Adrenal gland (tissue), 12 donors: ENCODE measurements around the gene C1orf105. TPM values are rescaled to one million over a fixed set of nuclear protein-coding genes. Genes with fewer than 3 reads are reported as not detected.
A peak's percentile ranks its signal among the peaks of the same experiment; 100 is the strongest.

Experiments used
- DNase-seq, 7 donors: peaks; one replicate each; pipeline ENCODE4 v3.0.0-alpha.2; 2019 to 2020
- H3K27ac ChIP-seq, 5 donors: fragments of 200-600 bp; sonication (generic) in 4 of 5; 1 replicate in 3 of 5; 2 replicates in 2 of 5; pipeline versions ENCODE4 v1.5.1 to v1.8.0; 2016 to 2020; ENCODE audit warnings: mild to moderate bottlenecking in 1 of 5
- H3K27me3 ChIP-seq: fragments of 200-600 bp; 2 replicates; pipeline ENCODE4 v1.8.0; 2021
- H3K36me3 ChIP-seq, 2 donors: fragments of 200-600 bp; replicated peaks in 1 of 2; 1 replicate in 1 of 2; 2 replicates in 1 of 2; pipeline versions ENCODE4 v1.5.1 to v1.8.0; 2018 to 2022
- H3K4me1 ChIP-seq, 2 donors: fragments of 200-600 bp; replicated peaks in 1 of 2; 1 replicate in 1 of 2; 2 replicates in 1 of 2; pipeline versions ENCODE4 v1.5.1 to v1.8.0; 2018 to 2021
- H3K4me3 ChIP-seq, 4 donors: fragments of 200-600 bp; sonication (generic) in 3 of 4; one replicate each; pipeline ENCODE4 v1.5.1; 2016 to 2018
- H3K9me3 ChIP-seq, 3 donors: fragments of 200-600 bp; sonication (generic) in 1 of 3; replicated peaks in 1 of 3; 1 replicate in 2 of 3; 2 replicates in 1 of 3; pipeline versions ENCODE4 v1.5.1 to v1.8.0; 2016 to 2021
- POLR2A ChIP-seq, 2 donors: fragments of 450-650 bp; IDR thresholded peaks; one replicate each; pipeline ENCODE4 v1.6.1; 2017; ENCODE audit warnings: antibody characterized with exemption in 2 of 2, mild to moderate bottlenecking in 2 of 2, moderate library complexity in 1 of 2
- WGBS, 4 donors: extraction: QIAGEN DNeasy Blood & Tissue Kit in 2 of 4; methylation state at CpG; one replicate each; pipeline versions ENCODE4 v1.1.5 to v1.1.7; 2013 to 2017; 5-methylcytosine and 5-hydroxymethylcytosine counted together
- intact Hi-C, 2 donors: fragments of 100-400 bp; cut with DNase I; formaldehyde crosslinking; loops; one replicate each; pipeline versions ENCODE4 v1.14.1 to v1.15.0; 2022 to 2023
- polyA plus RNA-seq, 3 donors: library from polyadenylated mRNA; stranded (reverse); fragments of 200-250 nt in 2 of 3; fragments of 350-450 nt in 1 of 3; fragmentation: Illumina TruSeq in 1 of 3; extraction: RNeasy Lipid Tissue Mini Kit (QIAGEN cat#74804) in 1 of 3; gene quantifications; one replicate each; pipeline ENCODE4 v1.2.3, GENCODE V29; 2013 to 2014
- total RNA-seq, 9 donors: library from RNA; depleted of rRNA in 4 of 9; stranded (reverse); fragments of >200 nt in 4 of 9; fragments of 120-200 nt in 1 of 9; fragmentation: NEBNext Ultra II Directional in 1 of 9; extraction: Animal tissue kit (Norgen Biotek cat#: 25700) in 1 of 9; gene quantifications; one replicate each; pipeline versions ENCODE4 v1.1.0 to v1.2.4, GENCODE V29; 2013 to 2023
- TF ChIP-seq, protein P1 (sequence below), 6 experiments: fragments of 450-650 bp in 4 of 6; fragments of 200-600 bp in 2 of 6; sonication (generic) in 1 of 6; IDR thresholded peaks; 1 replicate in 5 of 6; 2 replicates in 1 of 6; pipeline versions ENCODE4 v1.5.1 to v1.8.0; 2016 to 2021; ENCODE audit warnings: antibody characterized with exemption in 6 of 6, mild to moderate bottlenecking in 2 of 6, moderate library complexity in 1 of 6
- donor health status: healthy with polysubstance abuse.
- donor health status: Bipolar disorder and iron deficiency.
- donor health status: DM: yes; HTN: yes; CAD: no.
- donor health status: DM: no; HTN: no; CAD: no.
- donor health status: DM: no; HTN: no; CAD: no.
- donor health status: DM: yes; HTN: yes; CAD: no.

Gene C1orf105
- total and polyA plus RNA-seq, 12 donors = 0.37 to 0.80 (median 0.39) TPM; not detected in 9

DNA sequence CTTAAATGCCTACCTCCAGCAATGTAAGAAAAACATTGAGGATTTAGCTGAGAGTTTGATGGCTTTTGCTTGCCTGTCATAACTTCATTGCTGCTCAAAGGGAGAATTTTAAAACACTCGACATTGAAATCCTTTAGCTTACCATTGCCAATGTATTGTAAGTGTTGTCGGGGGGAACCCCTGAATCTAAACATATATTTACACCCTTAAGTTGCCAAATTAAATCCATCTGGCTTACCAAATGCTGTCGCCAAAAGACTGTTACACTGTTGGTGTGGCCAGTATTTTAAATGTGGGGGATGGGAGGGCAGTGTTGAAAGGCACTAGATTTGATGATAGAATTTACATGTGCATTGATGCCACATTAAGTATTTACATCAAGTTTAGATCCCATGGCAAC lies 24.9 kb upstream of the C1orf105 start:
- intact Hi-C loops = loop anchor here in 1 of 2 donors (10.0 kb wide), 1 partner anchor 111 kb away; no protein-coding TSS in a partner anchor
- Histone ChIP-seq H3K27me3 (no peaks in the 10 kb centered on the region), H3K36me3 (no peaks in the 10 kb centered on the region), H3K9me3 (no peaks in the 10 kb centered on the region), H3K4me3 (no peak overlapping the region), H3K4me1 (peaks cover 8 to 58% of the 10 kb centered on the region in 2 donors), H3K27ac (no peak overlapping the region)
- 93 to 100% (median 95%) methylated on average over 3 of the region's 3 CpGs for WGBS, 4 donors
- no peak for TF ChIP-seq POLR2A (IDR thresholded peaks at IDR 0.05)
- TF ChIP-seq, protein P1, sequence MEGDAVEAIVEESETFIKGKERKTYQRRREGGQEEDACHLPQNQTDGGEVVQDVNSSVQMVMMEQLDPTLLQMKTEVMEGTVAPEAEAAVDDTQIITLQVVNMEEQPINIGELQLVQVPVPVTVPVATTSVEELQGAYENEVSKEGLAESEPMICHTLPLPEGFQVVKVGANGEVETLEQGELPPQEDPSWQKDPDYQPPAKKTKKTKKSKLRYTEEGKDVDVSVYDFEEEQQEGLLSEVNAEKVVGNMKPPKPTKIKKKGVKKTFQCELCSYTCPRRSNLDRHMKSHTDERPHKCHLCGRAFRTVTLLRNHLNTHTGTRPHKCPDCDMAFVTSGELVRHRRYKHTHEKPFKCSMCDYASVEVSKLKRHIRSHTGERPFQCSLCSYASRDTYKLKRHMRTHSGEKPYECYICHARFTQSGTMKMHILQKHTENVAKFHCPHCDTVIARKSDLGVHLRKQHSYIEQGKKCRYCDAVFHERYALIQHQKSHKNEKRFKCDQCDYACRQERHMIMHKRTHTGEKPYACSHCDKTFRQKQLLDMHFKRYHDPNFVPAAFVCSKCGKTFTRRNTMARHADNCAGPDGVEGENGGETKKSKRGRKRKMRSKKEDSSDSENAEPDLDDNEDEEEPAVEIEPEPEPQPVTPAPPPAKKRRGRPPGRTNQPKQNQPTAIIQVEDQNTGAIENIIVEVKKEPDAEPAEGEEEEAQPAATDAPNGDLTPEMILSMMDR (IDR thresholded peaks at IDR 0.05) = no peak
- no peak for DNase-seq

DNA sequence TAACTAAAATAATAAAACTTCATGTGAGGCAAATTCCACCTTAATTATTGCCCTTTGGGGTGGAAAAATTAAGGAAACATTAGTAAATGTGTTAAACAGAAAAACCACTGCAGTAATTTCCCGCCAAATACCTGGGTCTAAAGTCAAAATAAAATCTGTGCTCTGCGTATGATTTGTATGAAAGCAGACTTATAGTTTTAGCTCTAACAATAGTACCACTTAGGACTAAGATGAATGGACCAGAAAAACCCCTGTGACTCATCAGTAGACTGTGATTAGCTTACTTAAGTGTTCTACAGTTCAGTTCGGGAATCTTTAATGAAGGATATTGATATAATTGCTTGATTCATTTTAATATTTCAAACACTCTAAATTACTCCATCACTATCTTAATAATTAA lies 23.3 kb upstream of the C1orf105 start:
- intact Hi-C loops = loop anchor here in 1 of 2 donors (10.0 kb wide), 1 partner anchor 112 kb away; no protein-coding TSS in a partner anchor
- DNase-seq = no peak
- TF ChIP-seq, protein P1 (IDR thresholded peaks at IDR 0.05) = no peak
- no peak for TF ChIP-seq POLR2A (IDR thresholded peaks at IDR 0.05)
- H3K4me3 ChIP-seq = no peak overlapping the region
- H3K27ac ChIP-seq = no peak overlapping the region
- no peaks in the 10 kb centered on the region for H3K27me3 ChIP-seq
- H3K4me1 ChIP-seq = peaks cover 10 to 52% of the 10 kb centered on the region in 2 donors
- no peaks in the 10 kb centered on the region for H3K9me3 ChIP-seq
- H3K36me3 ChIP-seq = no peaks in the 10 kb centered on the region
- WGBS, 4 donors = 47 to 63% (median 54%) methylated on average over 3 of the region's 3 CpGs

DNA sequence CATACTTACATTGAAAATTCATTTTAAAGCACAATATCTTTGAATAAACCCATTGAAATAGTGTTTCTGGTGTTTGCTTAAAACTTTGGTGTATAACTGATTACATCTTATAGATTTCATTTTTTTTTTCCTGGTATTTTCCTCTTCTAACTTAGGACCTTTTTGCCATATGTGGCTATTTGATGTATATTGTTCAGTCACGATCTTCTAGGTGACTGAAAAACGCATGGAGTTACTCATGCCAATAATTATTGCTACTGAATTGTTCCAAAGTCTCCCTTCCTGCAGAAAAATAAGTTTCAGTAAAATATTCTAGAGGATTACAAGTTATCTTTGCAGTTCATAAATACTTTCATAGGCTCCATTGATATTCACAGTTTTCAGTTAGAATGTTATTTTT lies 22.9 kb upstream of the C1orf105 start:
- Histone ChIP-seq H3K27me3 (no peaks in the 10 kb centered on the region), H3K9me3 (no peaks in the 10 kb centered on the region), H3K36me3 (no peaks in the 10 kb centered on the region), H3K4me1 (peaks cover 14 to 52% of the 10 kb centered on the region in 2 donors), H3K27ac (peak overlapping the region in 1 of 5 donors; percentile 61), H3K4me3 (no peak overlapping the region)
- intact Hi-C loops = loop anchor here in 1 of 2 donors (10.0 kb wide), 1 partner anchor 113 kb away; no protein-coding TSS in a partner anchor
- 83 to 94% (median 90%) methylated on average over 2 of the region's 2 CpGs for WGBS, 4 donors
- no peak for DNase-seq
- no peak for TF ChIP-seq POLR2A (IDR thresholded peaks at IDR 0.05)
- TF ChIP-seq, protein P1 (IDR thresholded peaks at IDR 0.05) = no peak

DNA sequence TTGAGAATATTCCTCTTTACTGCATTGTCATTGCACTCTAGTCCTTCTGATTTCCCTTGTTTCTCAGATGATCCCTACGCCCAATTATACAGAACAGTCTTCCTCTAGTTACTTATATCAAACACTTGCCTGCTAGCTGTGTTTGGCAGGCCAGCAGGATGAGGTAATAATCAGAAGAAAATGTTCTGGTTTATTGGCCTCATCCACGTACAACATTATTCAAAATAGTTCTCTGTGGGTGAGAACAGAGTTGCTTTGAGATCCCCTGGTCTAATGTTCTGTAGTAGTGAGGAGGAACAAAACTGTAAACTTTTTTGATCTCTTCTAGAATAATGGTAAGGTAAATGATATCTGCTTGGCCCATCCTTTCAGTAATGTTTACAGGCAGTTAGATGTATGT lies 22.3 kb upstream of the C1orf105 start:
- Histone ChIP-seq H3K4me3 (no peak overlapping the region), H3K9me3 (no peaks in the 10 kb centered on the region), H3K27ac (peak overlapping the region in 2 of 5 donors; percentile 61 to 69), H3K36me3 (no peaks in the 10 kb centered on the region), H3K27me3 (no peaks in the 10 kb centered on the region), H3K4me1 (peaks cover 20 to 48% of the 10 kb centered on the region in 2 donors)
- TF ChIP-seq, protein P1 (IDR thresholded peaks at IDR 0.05) = no peak
- TF ChIP-seq POLR2A (IDR thresholded peaks at IDR 0.05) = no peak
- no peak for DNase-seq
- 53 to 67% (median 63%) methylated on average over 2 of the region's 2 CpGs for WGBS, 4 donors
- intact Hi-C loops = loop anchor here in 1 of 2 donors (10.0 kb wide), 1 partner anchor 113 kb away; no protein-coding TSS in a partner anchor
